ENCODE measurements around the gene LLGL2. TPM values are rescaled to one million over a fixed set of nuclear protein-coding genes. Genes with fewer than 3 reads are reported as not detected.
"Not testable (repeated sequence)": the region's sequence is repeated elsewhere in the genome, so short reads cannot be mapped to it uniquely, and the experiment has no call there.

Gene LLGL2
- 10 to 100 TPM; 21.4 to 34.1 TPM for total RNA-seq

GRCh38 chr17:75524970-75525805, at the start of gene LLGL2:
TSS of gene LLGL2 (plus strand) at chr17:75525697. CDS start at chr17:75543427, 17,730 bp downstream.
- no peaks in the 10 kb centered on the region for H3K36me3 Mint-ChIP-seq
- H3K4me3 Mint-ChIP-seq, result peak within 1 kb of the TSS; percentile 83
- no peaks in the 10 kb centered on the region for H3K9me3 Mint-ChIP-seq
- peaks cover 0 to 17% of the 10 kb centered on the region in 2 donors for H3K4me1 Mint-ChIP-seq (ENCODE audit: low read depth in 2 of 2)
- peak; percentile 96 to 97 for ATAC-seq
- no peaks in the 10 kb centered on the region for H3K27me3 Mint-ChIP-seq
- peak; percentile 88 for DNase-seq (ENCODE audit: low spot score)
- peak within 1 kb of the TSS in 1 of 2 donors; percentile 76 for H3K27ac Mint-ChIP-seq

- Mint-ChIP-seq H3K4me3 (no peak overlapping the region), H3K4me1 (ENCODE audit: low read depth in 2 of 2) (peaks cover 6 to 7% of the 10 kb centered on the region in 2 donors), H3K27ac (no peak overlapping the region), H3K36me3 (peaks cover 7% of the 10 kb centered on the region), H3K9me3 (no peaks in the 10 kb centered on the region), H3K27me3 (no peaks in the 10 kb centered on the region)
- ATAC-seq, result no peak
- no peak for DNase-seq (ENCODE audit: low spot score)
Measured at GRCh38 chr17:75475851-75476250, 49.6 kb upstream of the LLGL2 start.

- H3K27ac Mint-ChIP-seq, result no peak overlapping the region
Measured at GRCh38 chr17:75476271-75476671, 49.2 kb upstream of the LLGL2 start.

GRCh38 chr17:75476752-75477489, 48.6 kb upstream of the LLGL2 start:
- peaks cover 7% of the 10 kb centered on the region for H3K36me3 Mint-ChIP-seq

More at GRCh38 chr17:75476271-75476671, 49.2 kb upstream of the LLGL2 start:
- DNase-seq (ENCODE audit: low spot score) (no peak), ATAC-seq (no peak)
- H3K4me3 Mint-ChIP-seq, result no peak overlapping the region
- peaks cover 6 to 7% of the 10 kb centered on the region in 2 donors for H3K4me1 Mint-ChIP-seq (ENCODE audit: low read depth in 2 of 2)
- no peaks in the 10 kb centered on the region for H3K9me3 Mint-ChIP-seq
- no peaks in the 10 kb centered on the region for H3K27me3 Mint-ChIP-seq
- H3K36me3 Mint-ChIP-seq, result peaks cover 7% of the 10 kb centered on the region

GRCh38 chr17:75477490-75477862, 48.0 kb upstream of the LLGL2 start:
- not testable (repeated sequence) for H3K4me1 Mint-ChIP-seq (ENCODE audit: low read depth in 2 of 2); ATAC-seq; H3K27ac Mint-ChIP-seq; DNase-seq (ENCODE audit: low spot score); H3K9me3 Mint-ChIP-seq; H3K4me3 Mint-ChIP-seq; H3K36me3 Mint-ChIP-seq; H3K27me3 Mint-ChIP-seq

More at GRCh38 chr17:75476752-75477489, 48.6 kb upstream of the LLGL2 start:
- DNase-seq (ENCODE audit: low spot score), result no peak
- no peaks in the 10 kb centered on the region for H3K27me3 Mint-ChIP-seq
- ATAC-seq, result no peak
- H3K4me1 Mint-ChIP-seq (ENCODE audit: low read depth in 2 of 2), result peaks cover 6 to 7% of the 10 kb centered on the region in 2 donors
- no peaks in the 10 kb centered on the region for H3K9me3 Mint-ChIP-seq
- no peak overlapping the region for H3K4me3 Mint-ChIP-seq
- no peak overlapping the region for H3K27ac Mint-ChIP-seq

GRCh38 chr17:75478508-75478907, 47.0 kb upstream of the LLGL2 start:
- no peaks in the 10 kb centered on the region for H3K9me3 Mint-ChIP-seq
- DNase-seq (ENCODE audit: low spot score) (no peak), ATAC-seq (no peak)
- H3K4me1 Mint-ChIP-seq (ENCODE audit: low read depth in 2 of 2), result peaks cover 5 to 7% of the 10 kb centered on the region in 2 donors
- no peaks in the 10 kb centered on the region for H3K36me3 Mint-ChIP-seq
- no peak overlapping the region for H3K27ac Mint-ChIP-seq
- H3K4me3 Mint-ChIP-seq, result no peak overlapping the region
- no peaks in the 10 kb centered on the region for H3K27me3 Mint-ChIP-seq

- H3K27ac Mint-ChIP-seq, result peak overlapping the region in 1 of 2 donors; percentile 25
- peaks cover 5 to 12% of the 10 kb centered on the region in 2 donors for H3K4me1 Mint-ChIP-seq (ENCODE audit: low read depth in 2 of 2)
- no peak for ATAC-seq
- no peaks in the 10 kb centered on the region for H3K36me3 Mint-ChIP-seq
- H3K4me3 Mint-ChIP-seq, result no peak overlapping the region
- no peaks in the 10 kb centered on the region for H3K9me3 Mint-ChIP-seq
- DNase-seq (ENCODE audit: low spot score), result no peak
- H3K27me3 Mint-ChIP-seq, result no peaks in the 10 kb centered on the region
Measured at GRCh38 chr17:75480281-75480680, 45.2 kb upstream of the LLGL2 start.

- DNase-seq (ENCODE audit: low spot score) (no peak), ATAC-seq (no peak)
- Mint-ChIP-seq H3K36me3 (no peaks in the 10 kb centered on the region), H3K27me3 (no peaks in the 10 kb centered on the region), H3K4me3 (no peak overlapping the region), H3K9me3 (no peaks in the 10 kb centered on the region), H3K27ac (peak overlapping the region in 1 of 2 donors; percentile 25), H3K4me1 (ENCODE audit: low read depth in 2 of 2) (peaks cover 5 to 14% of the 10 kb centered on the region in 2 donors)
Measured at GRCh38 chr17:75481194-75482068, 44.1 kb upstream of the LLGL2 start.

- H3K27ac Mint-ChIP-seq, result peak overlapping the region in 1 of 2 donors; percentile 26
- DNase-seq (ENCODE audit: low spot score) (no peak), ATAC-seq (no peak)
- no peak overlapping the region for H3K4me3 Mint-ChIP-seq
- H3K4me1 Mint-ChIP-seq (ENCODE audit: low read depth in 2 of 2), result peaks cover 11 to 18% of the 10 kb centered on the region in 2 donors
- no peaks in the 10 kb centered on the region for H3K27me3 Mint-ChIP-seq
- H3K36me3 Mint-ChIP-seq, result no peaks in the 10 kb centered on the region
- H3K9me3 Mint-ChIP-seq, result peaks cover 2% of the 10 kb centered on the region
Measured at GRCh38 chr17:75482098-75482942, 43.2 kb upstream of the LLGL2 start.

GRCh38 chr17:75485688-75486087, 39.8 kb upstream of the LLGL2 start:
- ATAC-seq, result no peak
- DNase-seq (ENCODE audit: low spot score), result no peak
- H3K36me3 Mint-ChIP-seq, result no peaks in the 10 kb centered on the region
- peaks cover 3% of the 10 kb centered on the region for H3K9me3 Mint-ChIP-seq
- H3K27me3 Mint-ChIP-seq, result no peaks in the 10 kb centered on the region
- peaks cover 17 to 22% of the 10 kb centered on the region in 2 donors for H3K4me1 Mint-ChIP-seq (ENCODE audit: low read depth in 2 of 2)
- peak overlapping the region in 1 of 2 donors; percentile 98 for H3K27ac Mint-ChIP-seq
- H3K4me3 Mint-ChIP-seq, result no peak overlapping the region

GRCh38 chr17:75486151-75486550, 39.3 kb upstream of the LLGL2 start:
- no peaks in the 10 kb centered on the region for H3K27me3 Mint-ChIP-seq
- no peaks in the 10 kb centered on the region for H3K36me3 Mint-ChIP-seq
- DNase-seq (ENCODE audit: low spot score) (no peak), ATAC-seq (no peak)
- H3K4me1 Mint-ChIP-seq (ENCODE audit: low read depth in 2 of 2), result peaks cover 17 to 22% of the 10 kb centered on the region in 2 donors
- peak overlapping the region; percentile 98 for H3K27ac Mint-ChIP-seq
- H3K4me3 Mint-ChIP-seq, result peak overlapping the region; percentile 15
- H3K9me3 Mint-ChIP-seq, result peaks cover 3% of the 10 kb centered on the region

- peaks cover 17 to 22% of the 10 kb centered on the region in 2 donors for H3K4me1 Mint-ChIP-seq (ENCODE audit: low read depth in 2 of 2)
- DNase-seq (ENCODE audit: low spot score), result no peak
- H3K9me3 Mint-ChIP-seq, result peaks cover 3% of the 10 kb centered on the region
- peak overlapping the region; percentile 84 for H3K4me3 Mint-ChIP-seq
- ATAC-seq, result no peak
- H3K27me3 Mint-ChIP-seq, result no peaks in the 10 kb centered on the region
- no peaks in the 10 kb centered on the region for H3K36me3 Mint-ChIP-seq
- peak overlapping the region; percentile 98 for H3K27ac Mint-ChIP-seq
Measured at GRCh38 chr17:75486951-75487350, 38.5 kb upstream of the LLGL2 start.

All from natural killer cell treated with Interleukin-12 subunit alpha and Interleukin-12 subunit beta and Interleukin-15 and Interleukin-18, amount 100 ng/mL, for 72 hours (primary cell).